K562 treated with DMSO at 1 percent for 24 hours (cell line): Measurements from ENCODE around the gene BLOC1S2. TPM values are rescaled to one million over a fixed set of nuclear protein-coding genes. Genes with fewer than 3 reads are reported as not detected.

Experiments used
- total RNA-seq: library from RNA; unstranded; fragments of 300-600 nt; gene quantifications from 2 replicates; pipeline ENCODE4 v1.2.3, GENCODE V29; 2022; ENCODE audit warnings: low read depth; ENCODE audit not compliant: insufficient read depth

BLOC1S2 gene
- total RNA-seq, result 19.6 and 30.1 TPM in 2 replicates

DNA sequence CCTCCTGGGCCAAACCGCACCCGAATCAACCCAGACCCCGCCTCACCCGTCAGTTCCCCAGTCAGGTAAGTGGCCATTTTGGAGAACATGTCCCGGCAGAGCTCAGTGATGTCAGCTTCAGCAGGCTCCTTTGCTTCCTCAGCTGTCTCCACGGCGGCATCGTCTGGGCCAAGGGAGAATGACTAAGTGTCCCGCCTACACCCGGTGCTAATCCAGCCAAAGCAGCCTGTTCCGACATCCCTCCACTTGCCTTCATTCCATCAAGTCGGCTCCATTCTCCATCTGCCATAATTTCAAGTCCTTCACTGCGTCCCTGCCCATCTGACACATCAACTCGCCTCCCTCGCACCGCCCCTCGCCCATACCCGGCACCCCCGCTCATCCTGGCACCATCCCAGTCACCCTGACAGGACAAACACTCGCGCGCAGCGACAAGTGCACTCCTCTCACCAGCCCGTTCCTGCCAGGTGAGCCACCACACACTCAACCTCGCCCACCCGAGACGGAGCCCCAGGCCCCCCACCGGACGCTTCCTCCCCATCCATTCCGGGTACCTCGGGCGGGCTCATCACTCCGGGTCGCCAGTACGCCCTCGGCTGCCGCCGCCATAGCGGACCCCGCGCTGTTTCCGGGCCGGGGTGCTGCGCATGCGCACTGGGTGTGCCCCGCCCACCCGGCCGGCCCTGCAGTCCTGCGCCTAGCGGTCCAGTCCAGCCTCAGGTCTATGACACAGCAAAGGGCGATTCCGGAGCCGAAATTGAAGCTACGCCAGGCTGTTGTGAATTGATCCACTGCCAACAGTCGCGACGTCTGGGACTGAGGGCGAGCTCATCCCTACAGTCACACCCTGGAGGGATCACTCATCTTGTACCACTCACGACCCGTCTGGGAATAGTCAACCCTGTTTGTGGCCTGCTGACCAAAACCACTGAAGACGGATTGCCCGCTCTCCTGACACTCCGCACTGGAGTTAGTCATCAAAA lies at the start of gene BLOC1S2:
Gene BLOC1S2, minus strand, starts transcription at position 630 of the 983 bp plus-strand sequence. Its CDS starts 21 bp downstream, at position 609.

DNA sequence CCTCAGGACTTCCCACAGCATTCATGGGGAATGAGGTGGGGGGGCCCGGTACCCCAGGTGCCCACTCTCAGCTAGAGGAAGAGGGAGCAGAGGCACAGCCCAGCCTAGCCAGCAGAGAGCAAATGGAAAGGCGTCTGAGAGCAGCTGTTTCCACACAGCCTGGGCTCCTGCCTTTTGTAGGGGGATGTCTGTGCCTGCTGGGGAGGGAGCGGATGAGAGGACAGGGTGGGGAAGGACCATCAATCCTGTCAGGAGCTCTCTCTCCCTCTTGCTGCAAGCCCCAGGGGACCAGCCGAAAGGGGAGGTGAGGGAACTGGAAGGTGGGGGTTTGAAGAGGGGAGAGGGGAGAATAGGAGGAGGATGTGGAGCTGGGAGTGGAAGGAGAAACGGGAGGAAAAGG lies 43.6 kb upstream of the BLOC1S2 start, which contains the start of gene PKD2L1:
Gene PKD2L1, minus strand, starts transcription at position 150 of the 400 bp plus-strand sequence. Its CDS starts 125 bp downstream, at position 25.

GRCh38 chr10:100267239-100268104 lies 19.0 kb downstream of the BLOC1S2 start, which contains the start of gene CWF19L1:
Gene CWF19L1, minus strand, starts transcription at chr10:100267638. Its CDS starts 45 bp downstream, at chr10:100267593.

Other genes with a start within 250 kb of the BLOC1S2 start
- gene CPN1, start 204.8 kb downstream of the BLOC1S2 start, total RNA-seq, result not detected in 2 replicates
- 12.9 and 13.1 TPM in 2 replicates for gene ERLIN1, start 100.7 kb downstream of the BLOC1S2 start, total RNA-seq
- 8.3 and 11.1 TPM in 2 replicates for gene CHUK, start 57.1 kb downstream of the BLOC1S2 start, total RNA-seq
- 11.5 and 11.6 TPM in 2 replicates for gene CWF19L1, start 19.0 kb downstream of the BLOC1S2 start, total RNA-seq
- not detected in 2 replicates for gene PKD2L1, start 43.5 kb upstream of the BLOC1S2 start, total RNA-seq
- 131 and 136 TPM in 2 replicates for gene SCD, start 60.6 kb upstream of the BLOC1S2 start, total RNA-seq
- not detected in 2 replicates for gene WNT8B, start 176.3 kb upstream of the BLOC1S2 start, total RNA-seq
- 1.1 and 4.2 TPM in 2 replicates for gene SEC31B, start 233.2 kb upstream of the BLOC1S2 start, total RNA-seq
- 195 and 211 TPM in 2 replicates for gene NDUFB8, start 243.2 kb upstream of the BLOC1S2 start, total RNA-seq
- 4.6 and 6.2 TPM in 2 replicates for gene HIF1AN, start 249.3 kb upstream of the BLOC1S2 start, total RNA-seq